ENCODE results near the gene RAB1B.

Gene RAB1B

GRCh38 chr11:66324664-66325063, 56.2 kb downstream of the RAB1B start:
- no peak for DNase-seq

DNA sequence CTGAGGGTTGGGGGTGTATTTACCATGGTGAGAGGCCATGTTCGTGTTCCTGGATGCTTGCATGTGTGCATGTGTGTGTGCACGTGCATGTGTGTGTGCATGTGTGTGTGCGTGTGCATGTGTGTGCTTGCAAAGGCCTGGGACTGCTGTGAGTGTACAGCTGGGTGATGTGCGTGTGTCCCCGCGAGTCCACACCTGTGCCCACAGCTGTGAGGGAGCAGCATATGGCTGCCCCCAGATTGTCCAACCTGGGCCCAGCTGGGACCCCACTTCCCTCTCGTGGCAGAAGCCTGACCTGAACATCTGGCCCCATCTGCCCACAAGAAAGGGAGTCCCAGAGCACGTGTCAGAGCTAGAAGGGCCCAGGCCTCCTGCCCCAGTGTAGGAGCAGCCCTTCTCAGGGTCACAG, 56.8 kb downstream of the RAB1B start:
- DNase-seq: no peak

GRCh38 chr11:66326261-66327111, 58.0 kb downstream of the RAB1B start:
- no peak for DNase-seq
